HG03439 (cell line): ENCODE measurements around the gene CDKL1.
A peak's percentile ranks its signal among the peaks of the same experiment; 100 is the strongest.
"Not testable (repeated sequence)": the region's sequence is repeated elsewhere in the genome, so short reads cannot be mapped to it uniquely, and the experiment has no call there.

Source experiments
- ATAC-seq: cut with Tn5 transposase; IDR thresholded peaks from one replicate; pipeline ENCODE4 v1.9.1; 2021; ENCODE audit warnings: mild to moderate bottlenecking, moderate library complexity; ENCODE audit not compliant: unreplicated experiment

The CDKL1 gene

DNA sequence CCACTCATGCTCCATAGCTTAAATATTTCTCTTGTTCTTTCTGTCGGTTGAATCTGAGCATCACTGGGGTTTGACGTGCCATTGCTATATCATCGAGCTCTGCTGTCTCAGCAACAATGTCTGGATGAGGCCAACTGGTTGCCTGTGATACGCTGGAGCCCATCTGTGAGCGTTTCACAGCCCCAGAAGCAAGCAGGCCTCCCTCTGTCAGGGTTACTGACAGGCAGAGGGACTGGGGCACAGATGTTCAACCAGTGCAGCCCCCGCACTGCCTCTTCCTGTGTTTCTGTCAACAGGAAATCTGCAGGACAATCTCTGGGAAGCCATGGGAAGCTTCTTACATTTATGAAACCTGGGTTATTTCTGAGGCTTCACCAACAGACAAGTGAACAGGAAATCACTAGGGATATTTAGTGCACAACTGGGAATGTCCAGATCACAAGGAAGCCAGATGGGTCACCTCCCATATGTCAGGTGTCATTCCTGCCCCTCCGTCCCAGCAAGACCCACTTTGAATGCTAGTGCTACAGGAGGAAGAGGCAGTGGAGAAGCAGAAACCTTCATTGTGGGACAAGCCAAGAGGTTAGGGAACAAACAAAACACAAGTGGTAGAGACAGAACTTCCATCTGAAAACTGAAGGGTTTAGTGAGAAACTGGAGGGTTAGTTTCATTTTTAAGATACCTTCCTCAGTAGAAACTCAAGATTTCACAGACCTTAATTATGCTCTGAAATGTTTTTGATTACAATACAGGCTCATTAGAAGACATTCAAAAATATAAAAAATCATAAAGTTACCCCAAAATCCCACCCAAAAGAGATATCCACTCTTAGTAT, 60.5 kb downstream of the CDKL1 start:
- ATAC-seq: no peak

DNA sequence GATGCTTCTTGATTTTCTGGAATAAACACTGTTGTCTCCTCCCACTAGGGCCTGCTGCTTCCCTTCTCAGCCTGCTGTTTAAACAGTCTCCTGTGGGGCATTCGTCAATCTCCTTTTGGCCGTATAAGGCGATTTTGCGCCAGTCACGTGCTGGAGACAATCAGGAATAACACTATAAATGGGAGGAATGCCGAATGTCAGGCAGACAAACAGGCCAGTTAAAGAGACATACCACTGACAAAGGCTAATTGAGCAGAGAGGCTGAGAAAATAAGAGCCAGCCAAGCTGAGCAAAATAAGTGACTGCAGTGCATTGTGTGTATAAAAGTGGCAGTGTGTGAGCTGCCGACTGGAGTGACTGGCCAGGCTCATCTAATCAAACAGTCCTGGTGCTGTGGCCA, 61.3 kb downstream of the CDKL1 start:
- no peak for ATAC-seq

DNA sequence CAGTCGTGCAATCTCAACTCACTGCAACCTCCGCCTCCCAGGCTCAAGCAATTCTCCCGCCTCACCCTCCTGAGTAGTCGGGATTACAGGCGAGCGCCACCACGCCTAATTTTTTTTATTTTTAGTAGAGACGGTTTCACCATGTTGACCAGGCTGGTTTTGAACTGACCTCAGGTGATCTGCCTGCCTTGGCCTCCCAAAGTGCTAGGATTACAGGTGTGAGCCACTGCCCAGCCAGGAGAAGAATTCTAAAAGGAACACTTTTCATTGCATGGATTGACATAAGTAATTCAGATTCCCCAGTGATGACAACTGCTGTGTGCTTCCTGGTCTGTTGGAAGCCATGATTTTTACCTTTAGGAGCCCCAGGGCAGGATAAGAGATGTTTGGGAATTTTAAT, 62.5 kb downstream of the CDKL1 start:
- no peak for ATAC-seq

DNA sequence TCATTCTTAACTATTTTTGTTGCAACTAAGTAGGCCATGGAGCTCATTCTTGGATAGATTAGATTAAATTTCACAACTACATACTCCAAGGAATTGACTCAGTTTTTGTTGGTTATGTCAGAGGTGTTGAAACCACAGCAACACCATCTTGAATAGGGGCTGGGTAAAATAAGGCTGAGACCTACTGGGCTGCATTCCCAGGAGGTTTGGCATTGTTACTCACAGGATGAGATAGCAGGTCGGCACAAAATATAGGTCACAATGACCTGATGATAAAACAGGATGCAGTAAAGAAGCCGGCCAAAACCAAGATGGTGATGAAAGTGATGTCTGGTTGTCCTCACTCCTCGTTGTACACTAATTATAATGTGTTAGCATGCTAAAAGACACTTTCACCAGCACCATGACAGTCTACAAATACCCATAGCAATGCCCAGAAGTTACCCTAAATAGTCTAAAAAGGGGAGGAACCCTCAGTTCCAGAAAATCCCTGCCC, 63.6 kb downstream of the CDKL1 start:
- ATAC-seq: no peak

DNA sequence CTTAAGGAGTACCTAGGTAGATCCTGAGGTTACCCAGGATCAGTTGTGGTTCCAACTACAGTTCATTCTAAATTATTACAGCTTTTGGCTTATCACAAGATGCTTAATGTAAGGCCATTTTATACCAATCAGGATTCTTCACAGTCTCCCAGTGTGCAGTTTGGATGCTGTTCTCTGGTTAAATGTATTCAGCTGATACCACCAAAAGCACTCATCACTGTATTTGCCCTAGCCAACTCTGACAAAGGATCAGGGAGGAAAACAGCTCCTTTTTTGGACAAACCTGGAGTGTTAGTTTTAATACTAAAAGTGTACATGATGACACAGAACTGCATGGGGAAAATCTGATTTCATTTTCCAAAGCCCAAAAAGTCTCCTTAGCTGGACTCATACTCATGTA, 65.1 kb downstream of the CDKL1 start:
- ATAC-seq: no peak

DNA sequence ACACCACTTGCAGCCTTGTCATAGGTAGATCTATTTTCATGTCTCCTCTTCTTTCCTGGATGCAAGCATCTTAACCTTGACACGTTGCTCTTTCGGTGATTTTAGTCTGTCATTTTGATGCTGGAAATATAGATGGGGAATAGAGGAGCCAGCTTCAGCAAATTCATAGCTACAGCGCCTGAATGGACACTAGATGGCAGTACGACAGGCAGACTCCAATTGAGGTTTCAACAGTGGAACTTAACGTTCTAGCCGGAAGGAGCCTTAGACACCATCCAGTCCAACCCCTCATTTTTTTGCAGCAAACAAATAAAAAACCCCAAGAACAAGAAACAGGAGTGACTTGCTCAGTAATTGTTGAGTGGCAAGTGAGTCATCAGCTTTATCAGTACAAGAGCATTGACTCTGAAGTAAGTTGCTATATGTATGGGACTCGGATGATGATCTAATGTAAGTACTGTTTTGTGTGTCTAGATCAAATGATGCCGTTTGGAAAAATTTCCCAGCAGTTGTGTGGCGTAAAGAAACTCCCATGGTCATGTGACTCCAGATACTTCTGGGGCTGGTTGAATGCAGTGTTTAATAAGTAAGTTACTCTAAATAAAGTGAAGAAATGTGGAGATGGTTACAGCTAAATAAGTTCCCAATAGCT, 75.5 kb downstream of the CDKL1 start:
- ATAC-seq: peak; percentile 92

DNA sequence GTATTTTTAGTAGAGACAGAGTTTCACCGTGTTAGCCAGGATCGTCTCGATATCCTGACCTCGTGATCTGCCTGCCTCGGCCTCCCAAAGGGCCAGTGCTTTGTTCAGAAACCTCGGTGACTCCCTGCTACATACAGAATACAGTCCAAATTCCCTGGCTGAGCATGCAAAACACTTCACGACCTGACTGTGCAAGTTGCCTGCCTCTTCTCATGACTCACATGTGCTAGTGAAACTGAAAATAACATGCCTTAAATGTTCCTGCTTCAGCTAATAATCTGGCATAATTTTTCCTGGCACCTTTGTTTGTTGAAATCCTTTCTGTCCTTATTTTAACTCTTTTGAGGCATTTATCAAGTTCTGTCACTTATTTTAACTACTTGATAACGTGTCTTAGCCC, 76.4 kb downstream of the CDKL1 start:
- peak; percentile 30 for ATAC-seq

DNA sequence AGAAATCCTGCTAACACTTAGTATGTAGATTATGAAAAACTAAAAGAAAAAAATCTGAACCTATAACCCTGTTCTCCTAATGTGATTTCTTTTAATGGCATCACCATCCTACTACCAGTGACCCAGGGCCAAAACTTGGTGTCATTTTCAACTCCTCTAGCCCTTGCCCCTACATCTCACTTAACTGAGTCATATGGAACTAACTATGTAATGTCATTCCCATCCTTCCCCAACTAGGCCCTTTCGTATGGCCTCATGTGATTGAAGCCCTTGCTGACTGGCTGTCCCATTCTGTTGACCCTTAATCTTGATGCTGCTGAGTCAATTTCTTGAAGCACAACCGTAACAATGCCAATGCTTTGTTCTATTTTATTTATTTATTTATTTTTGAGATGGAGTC, 77.0 kb downstream of the CDKL1 start:
- ATAC-seq: no peak

DNA sequence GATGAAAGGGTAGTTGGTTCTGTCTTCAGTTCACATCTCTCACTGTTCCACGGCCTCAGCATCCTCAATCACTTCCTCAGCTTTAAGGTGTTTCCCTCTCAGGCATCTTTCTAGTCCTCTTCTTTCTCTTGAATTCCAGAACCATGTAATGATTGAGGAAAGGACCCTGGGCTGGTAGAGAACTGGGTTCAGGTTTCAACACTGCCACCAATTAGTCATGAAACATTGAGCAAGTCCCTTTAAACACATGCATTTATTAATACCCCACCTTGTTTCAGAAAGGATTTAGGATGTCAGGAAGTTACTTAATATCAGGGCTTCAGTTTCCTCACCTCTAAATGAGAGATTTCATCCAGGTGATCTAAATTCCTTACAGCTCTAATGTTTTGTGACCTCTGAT, 77.4 kb downstream of the CDKL1 start:
- ATAC-seq: no peak

DNA sequence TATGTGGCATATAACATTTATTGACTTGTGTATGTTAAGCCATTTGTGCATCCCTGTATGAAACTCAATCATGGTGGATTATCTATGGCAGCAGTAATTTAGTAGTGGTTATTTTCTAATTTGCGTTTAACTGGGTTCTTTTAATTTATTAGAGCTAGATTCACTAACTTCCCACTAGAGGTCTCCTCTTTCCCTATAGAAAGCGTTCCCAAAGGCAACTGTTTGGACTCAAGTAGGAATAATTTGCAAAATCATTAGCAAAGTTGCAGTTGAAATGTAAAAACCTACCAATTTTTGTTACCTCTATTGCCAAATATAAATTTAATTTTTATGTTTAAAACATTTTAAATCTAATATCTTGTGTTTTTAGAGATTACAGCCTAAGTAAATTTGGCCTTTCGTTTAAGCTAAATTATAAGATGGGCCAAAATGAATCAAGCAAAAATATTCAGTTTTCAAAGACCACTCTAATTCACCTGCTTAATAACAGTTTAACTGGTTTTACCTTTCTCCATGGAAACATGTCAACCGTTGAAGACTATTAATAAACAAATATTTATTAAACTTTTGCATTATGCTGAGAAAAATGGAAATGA, 78.6 kb downstream of the CDKL1 start:
- no peak for ATAC-seq

DNA sequence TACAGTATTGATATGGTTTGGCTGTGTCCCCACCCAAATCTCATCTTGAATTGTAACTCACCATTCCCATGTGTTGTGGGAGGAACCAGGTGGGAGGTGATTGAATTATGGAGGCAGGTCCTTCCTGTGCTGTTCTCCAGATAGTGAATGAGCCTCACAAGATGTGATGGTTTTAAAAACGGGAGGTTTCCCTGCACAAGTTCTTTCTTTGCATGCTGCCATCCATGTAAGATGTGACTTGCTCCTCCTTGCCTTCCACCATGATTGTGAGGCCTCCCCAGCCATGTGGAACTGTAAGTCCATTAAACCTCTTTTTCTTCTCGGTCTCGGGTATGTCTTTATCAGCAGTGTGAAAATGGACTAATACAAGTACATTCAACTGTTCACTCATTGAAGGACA, 82.6 kb downstream of the CDKL1 start:
- ATAC-seq: not testable (repeated sequence)

DNA sequence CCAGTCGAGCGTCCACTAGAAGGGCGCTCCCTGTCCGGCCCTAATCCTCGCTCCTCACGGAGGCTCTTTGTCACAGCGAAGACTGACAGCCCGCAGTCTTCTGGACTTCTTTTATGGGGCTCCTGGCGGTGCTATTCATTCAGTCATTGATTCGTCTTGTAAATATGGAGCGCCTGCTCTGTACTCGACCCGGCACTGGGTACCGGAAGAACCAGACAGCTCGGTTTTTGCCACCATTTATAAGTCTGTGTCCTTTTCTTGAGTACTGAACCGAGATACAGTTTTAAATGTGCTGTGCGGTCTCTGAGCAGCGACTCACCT, 84.0 kb downstream of the CDKL1 start:
- ATAC-seq: peak; percentile 25

DNA sequence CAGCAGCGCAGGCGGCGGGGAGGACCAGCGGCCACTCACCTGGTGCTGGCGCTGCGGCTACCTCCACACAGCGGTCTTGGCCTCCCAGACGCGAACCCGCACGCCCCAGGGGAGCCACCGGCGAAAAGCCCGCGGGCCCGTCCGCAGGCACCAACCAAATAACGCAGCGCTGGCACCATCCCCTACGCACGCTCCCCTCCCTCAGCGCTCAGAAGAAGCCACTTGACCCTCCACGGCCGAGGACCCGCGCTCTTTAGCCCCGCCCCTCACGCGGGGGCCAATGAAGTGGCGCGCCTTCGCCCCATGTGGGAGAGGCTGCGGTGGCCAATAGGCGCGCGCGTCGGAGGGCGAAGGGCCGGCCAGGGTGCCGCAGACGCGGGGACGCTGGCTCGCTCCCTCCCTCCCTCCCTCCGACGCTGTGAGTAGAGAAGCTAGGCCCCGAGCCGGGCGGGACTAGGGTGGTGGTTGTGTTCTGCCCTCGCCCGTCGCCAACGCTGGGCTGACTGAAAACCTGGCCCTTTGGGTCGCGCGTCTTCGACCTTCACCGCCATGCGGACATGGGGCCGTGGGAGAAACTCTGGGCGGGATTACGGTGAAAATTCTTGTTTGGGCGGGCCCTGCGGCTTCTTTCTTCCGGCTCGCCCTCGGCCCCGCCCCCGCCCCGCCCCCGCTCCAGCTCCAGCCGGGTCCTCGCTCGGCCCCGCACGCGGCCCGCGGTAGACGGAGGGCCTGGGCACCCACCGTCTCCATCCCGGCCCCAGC, 84.5 kb downstream of the CDKL1 start, which contains the start of the genes DMAC2L and L2HGDH:
Gene DMAC2L (plus strand): TSS at position 353 of the 762 bp plus-strand sequence. CDS start 9,164 bp downstream, outside the sequence.
Gene L2HGDH (minus strand): TSS at position 258 of the 762 bp plus-strand sequence. CDS start 79 bp downstream, at position 179.
- ATAC-seq: peak; percentile 94

DNA sequence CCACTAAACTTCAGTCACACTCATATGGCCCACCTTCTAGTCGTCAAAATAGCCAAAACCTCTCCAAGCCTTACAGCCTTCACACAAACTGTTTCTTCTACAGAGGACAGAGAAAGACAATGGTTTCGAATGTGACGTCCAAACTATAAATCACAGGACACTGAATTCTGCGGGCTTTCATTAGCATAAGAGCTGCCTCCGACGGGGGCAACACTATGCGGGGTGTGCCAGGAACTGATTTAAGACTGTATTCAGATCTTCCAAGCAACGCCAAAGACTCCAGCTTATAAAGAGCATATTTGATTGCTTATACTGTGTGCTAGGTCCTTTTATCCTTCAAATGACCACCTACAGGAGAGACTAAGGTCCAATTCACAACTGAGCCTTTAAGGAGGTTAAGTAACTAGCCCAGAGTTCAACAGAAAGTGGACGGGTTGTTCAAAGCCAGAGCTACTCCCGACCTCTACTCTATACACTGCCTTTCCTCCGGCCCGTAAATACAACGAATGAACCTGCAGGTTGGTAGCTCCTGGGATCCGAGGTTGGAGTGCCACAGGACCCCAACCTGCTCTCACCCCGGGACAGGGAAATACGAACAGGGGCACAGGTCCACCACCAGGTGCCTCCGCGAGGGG, 85.2 kb downstream of the CDKL1 start:
- ATAC-seq: no peak

DNA sequence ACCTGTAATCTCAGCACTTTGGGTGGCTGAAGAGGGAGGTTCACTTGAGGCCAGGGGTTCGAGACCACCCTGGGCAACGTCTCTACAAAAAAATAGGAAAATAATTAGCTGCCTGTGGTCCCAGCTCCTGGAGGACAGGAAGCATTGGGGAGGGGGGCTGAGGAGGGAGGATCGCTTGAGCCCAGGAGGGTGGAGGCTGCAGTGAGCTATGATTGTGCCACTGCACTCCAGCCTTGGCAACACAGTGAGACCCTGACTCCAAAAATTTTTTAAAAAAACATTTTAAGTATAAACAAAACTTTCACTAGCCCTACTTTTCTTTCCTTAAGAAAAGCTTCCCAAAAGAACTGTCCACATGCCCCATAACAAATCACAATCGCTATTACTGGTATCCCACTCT, 86.2 kb downstream of the CDKL1 start:
- no peak for ATAC-seq

DNA sequence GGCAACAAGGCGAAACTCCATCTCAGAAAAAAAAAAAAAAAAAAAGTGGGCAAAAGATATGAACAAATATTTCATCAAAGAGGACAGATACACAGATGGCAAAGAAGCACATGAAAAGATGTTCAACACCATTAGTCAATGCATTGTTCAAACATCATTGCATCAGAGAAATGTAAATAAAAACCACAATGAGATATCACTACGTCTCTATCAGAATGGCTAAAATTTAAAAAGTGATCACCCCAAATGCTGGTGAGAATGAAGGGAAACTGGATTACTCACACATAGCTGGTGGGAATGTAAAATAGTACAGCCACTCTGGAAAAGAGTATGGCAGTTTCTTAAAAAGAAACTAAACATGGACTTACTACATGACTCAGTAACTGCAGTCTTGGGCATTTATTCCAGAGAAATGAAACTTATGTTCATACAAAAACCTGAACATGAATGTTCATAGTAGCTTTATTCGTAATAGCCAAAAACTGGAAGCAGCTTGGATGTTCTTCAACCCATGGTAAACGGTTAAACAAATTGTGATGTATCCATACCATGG, 88.2 kb downstream of the CDKL1 start:
- no peak for ATAC-seq

DNA sequence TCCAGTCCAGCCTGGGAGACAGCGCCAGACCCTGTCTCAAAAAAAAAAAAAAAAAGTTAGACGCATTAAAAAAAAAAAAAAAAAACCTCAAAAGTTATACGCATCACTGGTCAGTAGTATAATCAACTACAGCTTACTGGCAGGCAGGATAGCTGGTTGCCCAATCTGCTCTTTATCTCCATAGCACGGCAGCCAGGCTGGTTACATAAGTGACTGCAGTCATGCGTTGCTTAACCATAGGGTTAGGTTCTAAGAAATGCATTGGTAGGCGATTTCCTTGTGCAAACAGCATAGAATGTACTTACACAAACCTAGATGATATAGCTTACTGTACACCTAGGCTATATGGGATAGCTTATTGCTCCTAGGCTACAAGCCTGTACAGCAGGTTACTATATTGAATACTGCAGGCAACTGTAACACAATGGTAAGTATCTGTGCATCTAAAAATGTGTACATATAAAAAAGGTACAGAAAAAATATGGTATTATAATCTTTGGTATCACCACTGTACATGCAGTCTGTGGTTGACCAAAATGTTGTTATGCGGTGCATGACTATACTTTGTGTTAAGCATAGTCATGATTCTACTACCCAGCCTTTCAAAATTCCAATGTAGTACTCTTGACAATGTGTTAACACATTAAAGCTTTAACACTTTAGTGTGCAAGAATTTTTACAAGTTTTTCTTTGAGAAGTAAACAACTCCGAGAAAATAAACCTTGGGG, 92.8 kb downstream of the CDKL1 start:
- no peak for ATAC-seq

DNA sequence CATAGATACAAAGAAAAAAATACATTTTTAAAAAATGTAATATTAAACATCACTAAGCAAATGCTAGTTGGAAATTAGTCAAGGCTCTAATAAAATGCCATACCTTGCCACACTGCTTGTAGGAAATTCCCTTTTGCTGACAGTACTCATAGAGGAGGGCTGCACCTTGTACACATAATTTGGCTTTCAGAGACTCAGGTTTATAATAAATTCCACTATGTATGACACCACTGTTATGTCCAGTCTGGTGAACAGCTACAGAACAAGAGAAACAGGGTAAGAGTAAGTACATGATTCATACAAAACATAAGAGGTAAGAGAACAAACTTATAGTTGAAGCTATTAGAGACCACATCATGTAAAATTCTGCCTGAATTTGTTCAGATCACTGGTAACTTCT, 94.8 kb downstream of the CDKL1 start:
- no peak for ATAC-seq

DNA sequence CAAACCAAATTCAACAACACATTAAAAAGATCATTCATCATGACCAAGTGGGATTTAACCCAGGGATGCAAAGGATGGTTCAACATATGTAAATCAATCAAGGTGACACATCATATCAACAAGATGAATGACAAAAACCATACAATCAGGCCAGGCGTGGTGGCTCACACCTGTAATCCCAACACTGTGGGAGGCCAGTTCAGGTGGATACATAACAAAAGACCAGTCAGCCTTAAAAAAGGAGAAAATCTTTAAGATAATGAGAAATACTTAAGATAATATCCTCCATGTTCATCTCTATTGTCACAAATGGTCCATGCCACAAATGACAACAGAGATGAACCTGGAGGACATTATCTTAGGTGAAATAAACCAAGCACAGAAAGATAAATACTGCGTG, 97.1 kb downstream of the CDKL1 start:
- ATAC-seq: no peak

DNA sequence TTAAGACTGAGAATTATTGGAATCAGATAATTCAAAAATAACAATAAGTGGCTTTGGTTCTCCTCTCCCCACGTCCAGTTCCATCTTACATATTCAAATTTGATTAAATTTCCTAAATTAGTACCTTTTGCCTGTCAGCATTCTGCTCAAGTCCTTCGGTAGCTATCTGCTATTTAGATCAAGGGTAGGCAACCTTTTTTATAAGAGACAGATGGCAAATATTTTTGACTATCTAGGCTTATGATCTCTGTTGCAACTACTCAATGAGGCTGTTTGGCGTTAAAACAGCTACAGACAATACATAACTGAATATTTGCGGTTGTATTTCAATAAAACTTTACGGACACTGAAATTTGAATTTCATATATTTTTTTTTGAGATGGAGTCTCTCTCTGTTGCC, 106.4 kb downstream of the CDKL1 start:
- ATAC-seq: no peak
